HG03135 (cell line): Measurements from ENCODE around the gene SLC5A6.
"Not testable (repeated sequence)": the region's sequence is repeated elsewhere in the genome, so short reads cannot be mapped to it uniquely, and the experiment has no call there.

Source experiments
- ATAC-seq: cut with Tn5 transposase; IDR thresholded peaks from one replicate; pipeline ENCODE4 v1.9.1; 2021; ENCODE audit warnings: mild to moderate bottlenecking, moderate library complexity; ENCODE audit not compliant: unreplicated experiment

Gene SLC5A6

GRCh38 chr2:27177441-27178351, 34.4 kb downstream of the SLC5A6 start:
- no peak for ATAC-seq

GRCh38 chr2:27175781-27176180, 36.3 kb downstream of the SLC5A6 start:
- ATAC-seq = not testable (repeated sequence)

DNA sequence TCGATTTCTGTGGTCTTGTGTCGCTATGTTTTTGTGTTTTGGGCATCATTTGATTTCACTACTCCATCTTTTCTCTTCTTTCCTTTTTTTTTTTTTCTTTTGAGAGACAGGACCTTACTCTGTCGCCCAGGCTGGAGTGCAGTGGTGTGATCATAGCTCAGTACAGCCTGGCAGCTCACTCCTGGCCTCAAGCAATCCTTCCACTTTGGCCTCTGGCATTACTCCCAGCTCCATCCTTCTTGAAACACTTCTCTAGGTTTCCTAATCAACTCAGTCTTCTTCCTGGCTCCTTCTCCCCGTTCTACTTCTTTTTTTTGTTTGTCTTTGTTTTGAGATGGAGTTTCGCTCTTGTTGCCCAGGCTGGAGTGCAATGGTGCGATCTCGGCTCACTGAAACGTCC, 36.7 kb downstream of the SLC5A6 start:
- no peak for ATAC-seq

DNA sequence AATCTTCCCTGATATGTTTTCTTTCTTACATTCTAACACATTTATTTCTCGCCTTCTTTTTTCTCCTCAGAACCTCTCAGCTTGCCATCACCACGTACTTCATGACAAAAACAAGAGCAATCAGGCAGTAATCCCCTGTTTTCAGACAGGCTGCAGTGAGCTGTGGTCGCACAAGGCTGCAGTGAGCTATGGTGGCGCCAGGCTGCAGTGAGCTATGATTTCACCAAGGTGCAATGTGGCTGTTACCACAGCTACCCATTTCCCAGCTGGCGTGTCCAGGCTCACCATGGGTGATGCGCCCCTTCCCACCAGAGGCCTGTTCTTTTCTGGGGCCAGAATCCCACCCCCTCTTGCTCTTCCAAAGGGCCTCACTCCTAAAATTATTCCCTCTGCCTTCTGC, 37.4 kb downstream of the SLC5A6 start:
- no peak for ATAC-seq

DNA sequence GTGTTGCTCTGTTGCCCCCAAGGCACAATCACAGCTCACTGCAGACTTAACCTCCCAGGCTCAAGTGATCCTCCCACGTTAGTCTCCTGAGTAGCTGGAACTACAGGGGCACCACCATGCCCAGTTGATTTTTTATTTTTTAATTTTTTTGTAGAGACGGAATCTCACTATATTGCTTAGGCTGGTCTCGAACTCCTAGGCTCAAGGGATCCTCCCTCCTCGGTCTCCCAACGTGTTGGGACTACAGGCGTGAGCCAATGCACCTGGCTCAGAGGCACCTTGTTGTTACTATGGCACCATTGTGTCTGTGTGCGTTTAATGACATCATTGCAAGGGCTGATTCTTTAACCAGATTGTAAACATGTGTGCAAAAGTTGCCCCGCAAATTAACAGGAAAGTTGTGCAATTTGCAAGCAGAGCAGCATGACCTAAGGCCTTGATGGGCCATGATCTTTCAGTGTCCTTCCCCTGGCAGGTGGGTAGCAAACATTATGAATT, 40.7 kb downstream of the SLC5A6 start:
- ATAC-seq = no peak

DNA sequence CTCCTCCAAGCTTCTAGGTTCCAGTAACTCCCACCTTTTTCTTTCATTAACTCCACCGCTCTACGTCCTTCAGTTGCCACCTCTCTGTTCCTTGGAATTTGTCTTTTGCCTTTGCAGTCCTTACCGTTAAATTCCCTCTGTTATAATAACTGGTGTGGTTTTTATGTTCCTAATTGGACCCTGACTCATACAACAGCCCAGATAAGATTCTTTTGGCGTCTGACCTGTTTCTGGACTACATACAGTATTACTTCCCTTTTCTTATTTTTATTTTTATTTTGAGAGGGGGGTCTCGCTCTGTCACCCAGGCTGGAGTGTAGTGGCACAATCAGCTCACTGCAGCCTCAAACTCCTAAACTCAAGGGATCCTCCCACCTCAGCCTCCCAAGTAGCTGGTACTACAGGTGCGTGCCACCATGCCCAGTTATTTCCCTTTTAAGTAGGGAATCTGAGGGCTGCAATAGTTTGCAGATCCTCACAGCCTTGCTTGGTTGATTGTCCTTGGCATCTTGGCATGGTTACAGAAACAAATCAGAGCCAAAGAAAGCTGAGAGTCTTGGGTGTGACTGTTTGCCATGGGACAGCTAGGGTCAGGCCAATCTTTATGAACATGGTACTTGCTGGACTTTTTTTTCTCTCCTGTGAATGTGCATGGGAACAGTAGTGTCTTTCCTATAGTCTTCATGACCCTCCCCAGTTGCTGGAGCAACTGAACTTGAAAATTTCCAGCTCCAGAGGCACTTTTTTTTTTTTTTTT, 41.3 kb downstream of the SLC5A6 start:
- no peak for ATAC-seq

DNA sequence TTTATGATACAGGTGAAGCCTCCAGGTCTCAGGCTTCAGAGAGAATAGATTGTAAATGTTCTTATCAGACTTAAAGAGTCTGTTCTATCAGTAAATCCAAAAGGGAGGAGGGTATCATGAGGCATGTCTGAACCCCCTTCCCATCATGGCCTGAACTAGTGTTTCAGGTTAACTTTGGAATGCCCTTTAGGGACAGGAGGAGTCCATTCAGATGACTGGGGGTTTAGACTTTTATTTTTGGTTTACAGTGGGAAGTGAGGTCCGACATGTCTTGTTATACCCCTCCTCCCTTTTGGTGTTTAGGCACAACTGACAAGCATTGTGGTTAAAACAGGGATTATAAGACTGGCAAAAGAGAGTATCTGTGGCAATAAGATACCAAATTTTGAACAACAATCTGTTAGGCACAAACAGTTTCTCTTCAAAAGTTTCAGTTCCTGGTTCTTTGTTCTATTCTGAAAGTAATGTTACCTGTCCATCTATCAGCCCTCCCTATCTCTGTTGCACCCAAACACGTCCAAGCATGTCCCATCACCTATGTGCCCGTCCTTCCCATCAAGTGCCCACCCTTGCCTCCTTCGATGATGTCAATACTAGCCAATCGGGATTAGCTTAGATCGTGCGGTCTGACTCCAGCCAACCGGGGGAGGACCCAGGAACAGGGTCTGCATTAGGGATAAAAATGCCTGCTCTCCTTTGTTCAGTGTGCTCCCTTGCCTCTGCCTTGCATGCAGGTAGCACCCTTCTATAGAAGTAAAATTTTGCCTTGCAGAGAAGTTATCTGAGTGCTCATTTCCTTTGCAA, 46.9 kb downstream of the SLC5A6 start:
- no peak for ATAC-seq

- no peak for ATAC-seq
Measured at GRCh38 chr2:27162151-27163121, 49.6 kb downstream of the SLC5A6 start.

- no peak for ATAC-seq
Measured at GRCh38 chr2:27160191-27160590, 51.9 kb downstream of the SLC5A6 start.

DNA sequence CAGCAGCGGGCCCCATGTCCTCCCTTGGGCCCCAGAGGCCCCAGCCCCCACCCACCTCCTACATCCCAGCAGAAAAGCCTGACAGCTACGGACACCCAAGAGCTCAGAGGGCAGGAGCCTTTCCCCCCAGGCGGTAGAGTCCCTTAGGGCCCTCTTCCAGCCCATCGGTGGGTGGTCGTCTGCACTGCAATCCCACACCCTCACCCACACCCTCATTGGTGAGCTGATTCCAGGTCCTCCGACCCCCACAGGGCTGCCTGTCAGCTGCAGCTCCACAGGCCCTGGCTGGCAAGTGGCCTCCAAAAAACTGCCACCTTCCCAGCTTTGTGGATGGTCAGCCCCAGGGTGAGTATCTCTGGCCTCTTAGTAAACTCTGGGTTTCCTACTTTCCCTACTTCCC, 52.8 kb downstream of the SLC5A6 start:
- ATAC-seq = no peak

GRCh38 chr2:27158468-27158867, 53.6 kb downstream of the SLC5A6 start:
- ATAC-seq = no peak

DNA sequence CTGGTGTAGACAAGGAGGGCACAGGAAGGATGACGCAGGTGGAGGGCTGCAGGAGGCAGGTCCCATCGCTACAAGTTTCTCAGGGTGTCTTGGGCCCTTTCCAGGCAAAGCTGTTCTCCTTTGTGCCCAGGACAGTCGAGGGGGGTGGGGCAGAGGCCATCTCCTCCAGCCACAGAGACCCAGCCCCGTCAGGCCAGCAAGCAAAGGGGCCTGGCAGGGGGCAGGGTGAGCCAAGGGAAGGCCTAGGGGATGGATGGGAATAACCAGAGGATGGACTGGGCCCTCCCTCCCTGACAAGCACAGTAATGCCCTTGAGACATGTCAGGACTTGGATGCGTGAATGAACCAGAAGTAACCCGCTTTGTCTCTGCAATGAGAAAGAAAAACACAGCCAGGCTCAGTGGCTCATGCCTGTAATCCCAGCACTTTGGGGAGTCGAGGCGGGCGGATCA, 57.0 kb downstream of the SLC5A6 start:
- ATAC-seq = no peak

DNA sequence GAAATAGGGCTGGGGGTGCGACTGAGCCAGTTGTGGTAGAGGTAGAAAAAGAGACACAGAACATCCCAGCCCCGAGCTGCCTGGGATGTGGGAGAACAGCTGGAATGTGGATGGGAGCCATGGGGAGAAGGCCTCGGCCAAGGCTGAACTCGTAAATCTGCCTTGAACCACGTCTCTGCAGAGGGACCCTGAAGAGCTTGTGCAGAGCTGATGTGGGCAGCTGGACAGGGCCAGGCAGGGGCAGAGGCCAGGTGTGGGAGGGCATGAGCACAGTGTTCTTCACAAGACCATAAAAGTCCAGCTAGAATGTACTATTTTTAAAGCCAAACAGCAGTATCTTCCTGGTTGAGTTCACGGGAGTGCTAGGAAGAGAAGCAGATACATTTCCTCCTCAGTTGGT, 57.6 kb downstream of the SLC5A6 start:
- ATAC-seq = no peak

- no peak for ATAC-seq
Measured at GRCh38 chr2:27152796-27153464, 59.1 kb downstream of the SLC5A6 start.

DNA sequence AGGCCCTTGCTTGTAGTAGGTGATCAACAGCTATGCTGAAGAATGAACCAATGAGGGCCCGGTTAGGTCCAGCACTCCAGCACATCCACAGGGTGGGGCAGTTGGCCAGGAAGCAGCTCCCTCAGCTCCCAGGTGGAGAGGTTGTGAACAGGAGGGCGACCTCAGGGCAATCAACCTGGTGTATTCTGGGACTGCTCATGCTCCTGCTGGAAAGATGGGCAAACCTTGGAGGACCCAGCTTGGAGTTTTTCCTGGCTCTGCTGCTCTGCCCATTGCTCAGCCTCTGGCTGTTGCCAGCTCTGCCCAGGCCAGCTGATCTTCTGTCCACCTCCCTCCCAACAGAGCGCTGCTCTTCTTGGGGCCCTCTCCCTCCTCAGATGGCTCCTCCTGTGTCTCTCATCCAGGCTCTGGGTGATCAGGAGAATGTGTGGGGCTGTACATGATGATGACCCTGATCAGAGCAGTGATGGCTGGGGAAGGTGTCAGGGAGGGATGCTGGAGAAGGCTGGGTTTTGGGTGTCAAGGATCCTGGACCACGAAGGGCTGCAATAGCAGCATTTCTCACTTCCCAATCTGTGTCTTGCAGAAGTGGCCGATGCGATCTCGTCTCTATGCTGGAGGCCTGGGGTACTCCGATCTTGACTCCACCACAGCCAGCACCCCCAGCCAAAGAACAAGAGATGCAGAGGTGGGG, 59.8 kb downstream of the SLC5A6 start:
- ATAC-seq = no peak

DNA sequence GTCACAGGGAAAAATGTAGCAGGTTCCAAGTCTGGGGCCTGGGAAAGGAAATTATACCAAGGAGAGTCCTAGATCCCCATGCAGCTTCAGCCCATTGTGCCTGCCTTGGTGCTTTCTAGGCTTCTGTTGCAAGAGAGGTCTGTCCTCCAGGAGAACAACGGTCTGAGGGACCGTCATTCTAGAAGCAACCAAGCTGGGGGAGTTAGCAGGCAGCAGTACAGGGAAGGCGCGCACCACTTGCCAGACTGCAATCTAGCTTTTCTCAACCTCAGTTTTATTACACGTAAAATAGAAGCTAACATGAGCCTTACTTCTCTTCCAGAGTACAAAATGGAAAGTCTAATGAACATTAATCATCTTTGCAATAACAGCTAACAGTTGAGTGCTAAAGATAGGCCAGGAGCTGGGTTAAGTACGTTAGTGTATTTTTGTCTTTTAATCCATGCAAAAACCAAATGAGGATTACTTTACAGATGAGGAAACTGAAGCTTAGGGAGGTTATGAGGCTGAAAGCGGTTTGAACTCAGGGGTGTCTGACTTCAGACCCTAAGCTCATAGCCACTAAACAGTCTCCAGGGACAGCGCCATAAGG, 61.3 kb downstream of the SLC5A6 start:
- ATAC-seq = no peak
